Measurements from ENCODE around the gene ARMH1. TPM values are rescaled to one million over a fixed set of nuclear protein-coding genes. Genes with fewer than 3 reads are reported as not detected.
A peak's percentile ranks its signal among the peaks of the same experiment; 100 is the strongest.

The ARMH1 gene
- total and polyA plus RNA-seq, 8 donors = 0.42 to 10.7 (median 1.7) TPM

- no peaks in the 10 kb centered on the region for H3K36me3 ChIP-seq
- H3K27me3 ChIP-seq = no peaks in the 10 kb centered on the region
- FAIRE-seq = no peak
- H3K4me3 ChIP-seq = no peak overlapping the region
- WGBS, 2 donors = 32 to 41% methylated on average over 14 of the region's 14 CpGs
- H3K9me3 ChIP-seq = no peaks in the 10 kb centered on the region
- TF ChIP-seq CTCF (IDR thresholded peaks at IDR 0.05) = no peak
- intact Hi-C loops (cut with DNase I) = no loop called here
- peak in 2 of 6 donors; percentile 46 to 61 for DNase-seq
- peak overlapping the region; percentile 30 to 50 (median 40) for H3K27ac ChIP-seq
- H3K4me1 ChIP-seq = no peaks in the 10 kb centered on the region
- peak; percentile 82 to 89 (median 85) for ATAC-seq
Observed at GRCh38 chr1:44721485-44722361, 47.2 kb downstream of the ARMH1 start.

- H3K27ac ChIP-seq = no peak overlapping the region
- WGBS, 2 donors = 84 to 89% methylated on average over 9 of the region's 9 CpGs
- H3K9me3 ChIP-seq = no peaks in the 10 kb centered on the region
- no peak overlapping the region for H3K4me3 ChIP-seq
- TF ChIP-seq CTCF (IDR thresholded peaks at IDR 0.05) = no peak
- H3K4me1 ChIP-seq = no peaks in the 10 kb centered on the region
- intact Hi-C loops (cut with DNase I) = no loop called here
- H3K36me3 ChIP-seq = no peaks in the 10 kb centered on the region
- FAIRE-seq (no peak), ATAC-seq (no peak), DNase-seq (no peak)
- no peaks in the 10 kb centered on the region for H3K27me3 ChIP-seq
Observed at GRCh38 chr1:44723064-44723463, 48.5 kb downstream of the ARMH1 start.

- TF ChIP-seq CTCF (IDR thresholded peaks at IDR 0.05) = no peak
- Histone ChIP-seq H3K27ac (no peak overlapping the region), H3K27me3 (no peaks in the 10 kb centered on the region), H3K9me3 (no peaks in the 10 kb centered on the region), H3K4me3 (no peak overlapping the region), H3K4me1 (no peaks in the 10 kb centered on the region), H3K36me3 (no peaks in the 10 kb centered on the region)
- ATAC-seq (no peak), FAIRE-seq (no peak), DNase-seq (peak in 1 of 6 donors; percentile 56)
- intact Hi-C loops (cut with DNase I) = no loop called here
- WGBS, 2 donors = 83 to 85% methylated on average over 26 to 28 of the region's 28 CpGs
Observed at GRCh38 chr1:44723496-44724295, 49.2 kb downstream of the ARMH1 start.

GRCh38 chr1:44724296-44724954, 49.9 kb downstream of the ARMH1 start:
- ATAC-seq (no peak), FAIRE-seq (no peak), DNase-seq (peak in 1 of 6 donors; percentile 64)
- TF ChIP-seq CTCF (IDR thresholded peaks at IDR 0.05) = no peak
- 61 to 64% methylated on average over 56 to 64 of the region's 64 CpGs for WGBS, 2 donors
- Histone ChIP-seq H3K4me1 (no peaks in the 10 kb centered on the region), H3K4me3 (no peak overlapping the region), H3K27me3 (no peaks in the 10 kb centered on the region), H3K27ac (no peak overlapping the region), H3K36me3 (no peaks in the 10 kb centered on the region), H3K9me3 (no peaks in the 10 kb centered on the region)
- intact Hi-C loops (cut with DNase I) = no loop called here

All from pancreas (tissue), 10 donors.